Astrocyte of the cerebellum (primary cell): ENCODE results near the gene ATG4B.

ENCODE experiments used
- DNase-seq: peaks from one replicate; pipeline ENCODE4 v3.0.0-alpha.2; 2011; ENCODE audit warnings: low read depth
- H3K4me3 ChIP-seq: 2 replicates; pipeline ENCODE4 v1.5.1; 2011; ENCODE audit warnings: mild to moderate bottlenecking, low read depth, low read length, moderate library complexity
- CTCF ChIP-seq: IDR thresholded peaks from 2 replicates; pipeline ENCODE4 v1.5.1; 2012; ENCODE audit warnings: low read length, low read depth, moderate library complexity, mild to moderate bottlenecking; ENCODE audit errors: missing control alignments
- in situ Hi-C: cut with HindIII; loops from 2 replicates; pipeline ENCODE4 v1.10.0; 2017; ENCODE audit warnings: low sequenced_read_pairs

Gene ATG4B

DNA sequence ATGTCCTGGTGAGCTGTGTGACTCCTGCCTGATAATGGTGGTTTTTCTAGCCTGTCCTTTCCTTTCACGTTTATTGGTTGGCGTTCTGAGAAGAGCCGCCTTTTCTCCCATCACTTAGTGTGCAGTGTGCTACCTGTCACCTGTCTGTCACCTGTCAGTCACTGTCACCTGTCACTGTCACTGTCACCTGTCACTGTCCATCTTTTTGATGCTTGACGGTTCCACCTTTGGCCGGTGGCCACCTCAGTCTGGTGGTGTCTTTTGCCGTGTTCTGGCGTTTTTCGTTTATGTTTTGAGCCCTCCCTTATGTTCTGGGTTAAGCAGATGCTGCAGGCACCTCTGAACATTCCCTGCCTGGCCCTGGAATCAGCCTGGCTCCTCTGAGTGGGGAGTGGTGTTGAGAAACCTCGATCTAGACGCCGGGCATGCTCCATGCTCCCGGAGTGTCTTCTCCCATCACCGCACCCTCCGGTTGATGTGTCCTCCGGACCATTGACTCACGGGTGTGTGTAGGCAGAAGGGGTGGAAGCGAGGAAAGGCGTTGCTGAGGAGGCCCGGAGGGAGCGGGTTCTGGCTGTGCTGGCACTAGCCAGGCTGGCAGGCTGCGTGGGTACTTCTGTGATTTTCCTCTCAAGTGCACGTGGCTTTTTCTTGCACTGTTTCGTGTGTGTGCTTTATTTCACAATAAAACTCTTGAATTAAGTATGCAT lies 28.4 kb downstream of the ATG4B start:
- TF ChIP-seq CTCF: no peak
- DNase-seq: no peak
- no peak overlapping the region for H3K4me3 ChIP-seq
- in situ Hi-C loops: no loop called here

DNA sequence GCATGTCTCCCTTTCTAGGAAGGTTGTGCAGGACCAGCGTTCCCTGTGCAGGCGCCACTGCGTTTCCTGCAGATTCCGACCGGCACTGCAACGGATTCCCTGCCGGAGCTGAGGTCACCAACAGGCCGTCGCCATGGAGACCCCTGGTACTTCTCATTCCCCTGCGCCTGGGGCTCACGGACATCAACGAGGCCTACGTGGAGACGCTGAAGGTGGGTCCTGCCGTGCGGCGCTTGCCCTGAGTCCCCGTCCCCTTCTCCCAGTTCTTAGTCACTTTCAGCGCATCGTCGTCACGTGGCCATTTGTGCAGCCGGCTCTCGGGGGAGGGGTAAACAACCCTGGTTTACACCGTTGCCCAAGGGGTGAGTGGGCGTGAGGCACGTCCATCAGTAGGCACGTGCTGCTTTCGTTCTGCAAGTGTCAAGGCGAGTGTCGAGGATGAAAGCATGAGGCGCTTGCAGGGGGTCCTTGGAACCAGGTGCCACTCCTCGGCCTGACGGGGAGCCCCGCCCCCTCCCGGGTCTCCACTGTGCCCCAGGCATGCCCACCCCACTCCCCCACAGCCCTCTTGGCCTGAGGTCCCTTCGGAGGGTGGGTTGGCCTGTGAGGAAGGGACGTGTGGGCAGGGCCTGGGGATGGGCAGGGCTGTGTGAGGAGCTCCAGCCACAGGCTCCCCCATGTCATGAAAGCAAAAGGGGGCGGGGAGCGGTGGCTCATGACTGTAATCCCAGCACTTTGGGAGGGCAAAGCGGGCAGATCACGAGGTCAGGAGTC lies 29.3 kb downstream of the ATG4B start:
- peak; percentile 12 for DNase-seq
- H3K4me3 ChIP-seq: no peak overlapping the region
- in situ Hi-C loops: no loop called here
- TF ChIP-seq CTCF: no peak

GRCh38 chr2:241668354-241668753 lies 30.9 kb downstream of the ATG4B start:
- in situ Hi-C loops: no loop called here
- no peak overlapping the region for H3K4me3 ChIP-seq
- TF ChIP-seq CTCF: no peak
- DNase-seq: no peak

GRCh38 chr2:241668839-241669238 lies 31.3 kb downstream of the ATG4B start:
- no peak for DNase-seq
- TF ChIP-seq CTCF: no peak
- in situ Hi-C loops: no loop called here
- no peak overlapping the region for H3K4me3 ChIP-seq

DNA sequence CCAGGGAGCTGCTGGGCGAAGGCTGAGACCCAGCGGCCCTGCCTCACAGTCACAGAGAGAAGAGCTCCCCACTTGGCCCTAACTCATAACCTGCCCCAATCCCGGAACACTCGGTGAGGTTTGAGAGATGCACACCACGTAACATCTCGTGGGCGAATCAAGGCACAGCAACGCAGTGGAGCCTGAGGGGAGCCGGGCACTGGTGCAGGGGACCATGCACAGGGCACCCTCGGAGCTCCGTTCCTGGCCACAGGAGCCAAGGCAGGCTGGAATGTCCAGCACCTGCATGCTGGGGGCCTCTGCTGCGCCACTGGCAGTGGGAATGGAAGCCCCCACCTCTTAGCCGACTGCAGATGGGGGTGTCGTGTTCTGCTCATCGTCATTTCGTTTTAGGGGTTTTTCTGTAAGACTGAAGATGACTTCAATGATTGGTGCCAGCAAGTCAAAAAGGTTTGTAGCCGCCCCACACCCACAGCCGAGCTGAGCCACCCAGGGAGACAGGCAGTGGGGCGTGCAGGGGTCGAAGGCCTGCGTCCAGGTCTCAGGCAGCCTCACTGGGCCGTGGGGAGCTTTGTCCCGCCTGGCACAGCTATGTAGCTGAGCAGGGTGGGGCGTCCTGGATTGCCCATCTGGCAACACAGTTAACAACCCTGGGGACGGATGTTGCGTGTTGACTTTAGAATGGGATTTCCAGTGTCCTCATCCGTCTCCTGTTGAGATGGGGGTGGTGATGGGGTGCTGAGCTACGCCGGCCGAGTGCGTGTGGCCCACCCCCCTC lies 33.0 kb downstream of the ATG4B start:
- no peak for TF ChIP-seq CTCF
- in situ Hi-C loops: loop anchor here (10.0 kb wide), 1 partner anchor 54 kb away; no protein-coding TSS in a partner anchor
- no peak overlapping the region for H3K4me3 ChIP-seq
- DNase-seq: no peak

- DNase-seq: no peak
- in situ Hi-C loops: loop anchor here (10.0 kb wide), 1 partner anchor 53 kb away; no protein-coding TSS in a partner anchor
- H3K4me3 ChIP-seq: no peak overlapping the region
Measured at GRCh38 chr2:241671457-241672240, 34.2 kb downstream of the ATG4B start.

More at GRCh38 chr2:241671457-241672240, 34.2 kb downstream of the ATG4B start:
- TF ChIP-seq CTCF: no peak
